Activated naive CD4-positive, alpha-beta T cell treated with anti-CD3 and anti-CD28 coated beads for 36 hours (primary cell): ENCODE data around the gene PWP1. TPM values are rescaled to one million over a fixed set of nuclear protein-coding genes. Genes with fewer than 3 reads are reported as not detected.
A peak's percentile ranks its signal among the peaks of the same experiment; 100 is the strongest.

ENCODE experiments used
- CTCF ChIA-PET: fragments of 350-600 bp; sonication (Branson Sonifier 250); formaldehyde crosslinking; loops from one replicate; lab custom pipeline; 2021; ENCODE audit warnings: antibody characterized with exemption; lab: Charles Lee
- DNase-seq: peaks from one replicate; pipeline ENCODE4 v3.0.0-alpha.2; 2020
- H3K27ac Mint-ChIP-seq: one replicate; pipeline ENCODE4 v1.8.0; 2021; ENCODE audit warnings: mild to moderate bottlenecking, mixed read lengths
- H3K27me3 Mint-ChIP-seq: one replicate; pipeline ENCODE4 v1.8.0; 2021; ENCODE audit warnings: low read depth, mixed read lengths
- H3K36me3 Mint-ChIP-seq: one replicate; pipeline ENCODE4 v1.8.0; 2021; ENCODE audit warnings: low read depth, mixed read lengths
- H3K4me1 Mint-ChIP-seq: one replicate; pipeline ENCODE4 v1.8.0; 2021; ENCODE audit warnings: low read depth, mixed read lengths
- H3K4me3 Mint-ChIP-seq: one replicate; pipeline ENCODE4 v1.8.0; 2021; ENCODE audit warnings: mild to moderate bottlenecking, moderate library complexity, mixed read lengths
- H3K9me3 Mint-ChIP-seq: one replicate; pipeline ENCODE4 v1.8.0; 2021; ENCODE audit warnings: mixed read lengths
- intact Hi-C: fragments of 100-400 bp; cut with micrococcal nuclease; formaldehyde crosslinking; loops from one replicate; pipeline ENCODE4 v1.15.1; 2023
- total RNA-seq, 2 experiments: library from RNA; stranded (reverse); gene quantifications; one replicate each; pipeline ENCODE4 v1.2.3, GENCODE V29; 2021

PWP1 gene
- total RNA-seq, 2 experiments from 2014 or later = 35.0 to 37.1 TPM

DNA sequence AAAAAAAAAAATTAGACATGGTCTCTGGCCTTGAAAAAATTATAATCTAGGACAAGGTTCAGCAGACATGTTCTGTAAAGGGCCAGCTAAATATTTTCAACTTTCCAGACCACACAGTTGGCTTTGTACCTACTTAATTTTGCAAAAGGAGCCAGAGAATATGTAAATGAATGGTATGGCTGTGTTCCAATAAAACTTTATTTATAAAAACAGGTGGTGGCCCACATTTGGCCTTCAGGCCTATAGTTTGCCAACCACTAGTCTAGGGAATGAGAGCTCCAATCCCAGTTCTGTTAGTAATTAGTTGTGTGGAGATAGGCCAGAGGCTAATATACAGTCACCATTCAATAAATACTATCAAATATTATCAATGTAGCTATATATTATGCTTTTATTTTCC is 29.3 kb upstream of the PWP1 start:
- no peak overlapping the region for H3K27ac Mint-ChIP-seq
- H3K4me3 Mint-ChIP-seq = no peak overlapping the region
- intact Hi-C loops = no loop called here
- CTCF ChIA-PET = interaction anchor here (0.5 to 1.5 kb wide), 4 partner anchors 13 to 1526 kb away, joined by 3 to 7 read pairs (median 3); no protein-coding TSS in a partner anchor
- peaks cover 3% of the 10 kb centered on the region for H3K4me1 Mint-ChIP-seq
- no peak for DNase-seq
- peaks cover 2% of the 10 kb centered on the region for H3K36me3 Mint-ChIP-seq
- H3K9me3 Mint-ChIP-seq = no peaks in the 10 kb centered on the region
- no peaks in the 10 kb centered on the region for H3K27me3 Mint-ChIP-seq

DNA sequence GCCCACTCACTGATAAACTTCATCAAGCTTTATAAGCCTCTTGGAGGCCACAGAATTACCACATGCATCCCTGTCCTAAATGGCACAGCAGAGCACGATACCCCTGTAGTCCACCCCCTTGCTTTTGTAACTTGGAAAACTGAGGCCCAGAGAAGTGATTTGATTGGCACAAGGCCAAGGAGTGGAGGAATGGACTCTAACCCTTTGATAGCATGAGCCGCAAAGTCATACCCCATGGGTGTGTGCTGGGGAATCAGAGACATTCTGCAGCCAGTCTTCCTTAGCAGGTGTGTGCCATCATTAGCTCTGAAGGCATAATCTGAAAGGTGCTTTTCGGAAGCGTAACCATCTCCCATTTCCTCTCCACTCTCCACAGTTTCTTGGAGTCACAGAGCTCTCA is 28.5 kb upstream of the PWP1 start:
- H3K36me3 Mint-ChIP-seq = peaks cover 2% of the 10 kb centered on the region
- intact Hi-C loops = no loop called here
- H3K27ac Mint-ChIP-seq = no peak overlapping the region
- no peak for DNase-seq
- no peaks in the 10 kb centered on the region for H3K9me3 Mint-ChIP-seq
- peaks cover 8% of the 10 kb centered on the region for H3K4me1 Mint-ChIP-seq
- H3K4me3 Mint-ChIP-seq = no peak overlapping the region
- H3K27me3 Mint-ChIP-seq = no peaks in the 10 kb centered on the region
- CTCF ChIA-PET = interaction anchor here (0.8 to 1.5 kb wide), 2 partner anchors 19 to 525 kb away, joined by 3 read pairs; no protein-coding TSS in a partner anchor

DNA sequence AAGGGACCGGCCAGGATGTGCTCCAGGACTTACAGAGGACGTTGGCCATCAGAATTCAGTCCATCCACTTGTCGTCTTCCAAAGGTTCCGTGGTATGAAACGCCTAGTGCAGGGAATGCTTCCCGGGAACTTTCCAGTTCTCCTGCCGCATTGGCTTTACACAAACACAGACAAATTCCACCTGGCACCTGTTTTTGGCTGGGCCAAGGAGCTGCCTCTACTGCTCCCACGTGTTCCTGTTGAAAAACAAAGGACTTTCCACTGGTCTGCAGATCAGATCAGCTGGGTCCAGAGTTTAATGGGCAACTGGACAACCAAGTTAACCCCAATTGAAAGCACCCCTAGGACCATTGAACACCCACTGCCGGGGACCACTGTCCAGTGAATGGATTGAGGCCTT is 28.0 kb upstream of the PWP1 start:
- Mint-ChIP-seq H3K36me3 (peaks cover 2% of the 10 kb centered on the region), H3K4me3 (no peak overlapping the region), H3K9me3 (no peaks in the 10 kb centered on the region), H3K27ac (no peak overlapping the region), H3K4me1 (peaks cover 13% of the 10 kb centered on the region), H3K27me3 (no peaks in the 10 kb centered on the region)
- CTCF ChIA-PET = no interaction called here
- intact Hi-C loops = no loop called here
- DNase-seq = no peak

DNA sequence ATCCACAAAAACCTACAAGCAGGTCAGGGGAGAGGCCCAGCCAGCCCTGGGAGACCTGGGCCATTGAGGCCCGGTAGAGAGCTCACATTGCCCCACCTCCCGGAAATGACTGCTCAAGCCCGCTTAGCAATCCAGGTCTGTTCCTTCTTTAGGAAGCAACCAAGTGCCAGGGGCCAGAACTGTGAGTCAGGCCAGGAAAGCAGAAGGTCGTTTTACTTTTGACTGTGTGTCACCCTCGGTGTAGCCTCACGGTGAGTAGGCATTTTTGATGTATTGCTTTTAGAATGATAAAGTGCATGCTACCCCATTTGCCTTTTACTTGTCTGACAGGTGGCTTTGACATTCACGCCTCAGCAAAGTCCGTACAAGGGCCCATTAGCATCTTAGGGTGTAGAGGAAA is 25.4 kb upstream of the PWP1 start:
- DNase-seq = no peak
- H3K27ac Mint-ChIP-seq = no peak overlapping the region
- H3K27me3 Mint-ChIP-seq = no peaks in the 10 kb centered on the region
- H3K4me1 Mint-ChIP-seq = peaks cover 20% of the 10 kb centered on the region
- peaks cover 2% of the 10 kb centered on the region for H3K36me3 Mint-ChIP-seq
- H3K9me3 Mint-ChIP-seq = no peaks in the 10 kb centered on the region
- intact Hi-C loops = no loop called here
- CTCF ChIA-PET = interaction anchor here (1.3 kb wide), 1 partner anchor 11 kb away, joined by 5 read pairs; no protein-coding TSS in a partner anchor
- no peak overlapping the region for H3K4me3 Mint-ChIP-seq

DNA sequence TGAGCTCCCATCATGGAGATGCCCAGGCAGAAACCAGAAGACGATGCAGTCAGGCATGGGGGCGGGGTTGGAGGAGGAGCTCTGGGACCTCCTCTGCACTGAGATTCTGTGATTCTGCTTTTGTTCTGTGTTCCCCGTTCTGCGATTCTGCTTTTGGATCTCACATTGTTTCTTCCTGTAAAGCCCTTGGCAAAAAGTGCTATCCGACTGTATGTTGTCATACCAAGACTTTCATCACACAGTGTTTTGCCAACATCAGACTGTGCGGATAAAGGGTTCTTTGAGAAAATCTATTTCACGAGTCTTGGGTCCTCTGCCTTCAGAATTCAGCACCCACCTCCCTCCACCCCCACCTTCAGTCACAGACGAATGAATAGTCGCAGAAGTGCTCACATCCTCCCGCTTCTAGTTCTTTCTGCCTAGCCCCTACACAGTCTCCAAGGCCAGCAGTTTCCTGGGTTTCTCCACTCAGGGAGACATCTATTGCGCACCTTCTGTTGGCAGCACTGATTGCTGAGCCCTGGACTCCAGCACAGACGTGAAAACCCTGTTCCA is 24.7 kb upstream of the PWP1 start:
- peaks cover 2% of the 10 kb centered on the region for H3K36me3 Mint-ChIP-seq
- no peak for DNase-seq
- intact Hi-C loops = no loop called here
- CTCF ChIA-PET = interaction anchor here (1.3 to 1.6 kb wide), 2 partner anchors 10 to 15 kb away, joined by 5 to 6 read pairs; no protein-coding TSS in a partner anchor
- H3K27ac Mint-ChIP-seq = no peak overlapping the region
- no peaks in the 10 kb centered on the region for H3K9me3 Mint-ChIP-seq
- H3K4me1 Mint-ChIP-seq = peaks cover 20% of the 10 kb centered on the region
- H3K4me3 Mint-ChIP-seq = no peak overlapping the region
- H3K27me3 Mint-ChIP-seq = no peaks in the 10 kb centered on the region

DNA sequence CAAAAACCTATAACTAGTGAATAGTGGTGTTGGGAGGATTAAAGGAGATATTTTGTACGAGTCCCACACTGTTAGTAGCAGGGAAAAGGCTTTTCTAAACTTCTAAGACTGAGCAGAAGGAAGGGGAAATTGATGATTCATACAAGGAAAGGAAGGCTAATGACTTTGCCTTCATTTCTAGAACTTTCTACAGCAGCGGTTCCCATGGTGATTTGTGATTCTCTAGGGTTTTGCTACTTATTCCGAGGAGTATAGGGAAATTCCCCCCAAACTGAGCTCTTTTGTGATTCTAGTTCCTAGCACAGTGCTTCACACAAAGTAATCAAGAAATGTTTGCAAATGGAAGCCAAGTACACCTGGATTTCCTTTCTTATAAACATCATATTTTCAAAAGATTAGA is 23.8 kb upstream of the PWP1 start:
- no peak overlapping the region for H3K4me3 Mint-ChIP-seq
- peaks cover 20% of the 10 kb centered on the region for H3K4me1 Mint-ChIP-seq
- H3K36me3 Mint-ChIP-seq = peaks cover 2% of the 10 kb centered on the region
- no peaks in the 10 kb centered on the region for H3K27me3 Mint-ChIP-seq
- H3K9me3 Mint-ChIP-seq = no peaks in the 10 kb centered on the region
- DNase-seq = peak; percentile 17
- CTCF ChIA-PET = interaction anchor here (1.6 kb wide), 2 partner anchors 9 to 14 kb away, joined by 6 read pairs; no protein-coding TSS in a partner anchor
- intact Hi-C loops = no loop called here
- no peak overlapping the region for H3K27ac Mint-ChIP-seq

DNA sequence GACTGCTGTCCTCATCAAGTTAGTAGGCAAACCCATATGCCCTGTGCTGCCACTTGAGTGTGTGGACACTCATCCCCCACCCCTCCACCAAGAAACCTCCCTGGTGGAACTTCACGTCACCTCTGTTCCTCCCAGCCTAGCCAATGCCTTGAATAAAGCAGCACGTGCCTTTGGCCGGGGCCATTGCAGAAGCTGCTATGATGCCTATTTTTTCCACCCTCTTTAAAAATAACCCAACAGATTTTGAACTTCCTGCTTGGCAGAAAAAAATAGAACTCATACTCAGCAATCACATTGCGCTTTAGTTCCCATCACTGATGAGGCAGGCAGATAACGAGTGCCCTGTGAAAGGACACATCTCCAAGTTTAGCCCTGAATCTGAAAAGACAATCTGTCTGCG is 23.1 kb upstream of the PWP1 start:
- intact Hi-C loops = no loop called here
- CTCF ChIA-PET = interaction anchor here (1.6 kb wide), 2 partner anchors 9 to 14 kb away, joined by 6 read pairs; no protein-coding TSS in a partner anchor
- no peaks in the 10 kb centered on the region for H3K27me3 Mint-ChIP-seq
- DNase-seq = no peak
- H3K4me3 Mint-ChIP-seq = no peak overlapping the region
- no peak overlapping the region for H3K27ac Mint-ChIP-seq
- H3K9me3 Mint-ChIP-seq = no peaks in the 10 kb centered on the region
- H3K36me3 Mint-ChIP-seq = no peaks in the 10 kb centered on the region
- H3K4me1 Mint-ChIP-seq = peaks cover 20% of the 10 kb centered on the region

DNA sequence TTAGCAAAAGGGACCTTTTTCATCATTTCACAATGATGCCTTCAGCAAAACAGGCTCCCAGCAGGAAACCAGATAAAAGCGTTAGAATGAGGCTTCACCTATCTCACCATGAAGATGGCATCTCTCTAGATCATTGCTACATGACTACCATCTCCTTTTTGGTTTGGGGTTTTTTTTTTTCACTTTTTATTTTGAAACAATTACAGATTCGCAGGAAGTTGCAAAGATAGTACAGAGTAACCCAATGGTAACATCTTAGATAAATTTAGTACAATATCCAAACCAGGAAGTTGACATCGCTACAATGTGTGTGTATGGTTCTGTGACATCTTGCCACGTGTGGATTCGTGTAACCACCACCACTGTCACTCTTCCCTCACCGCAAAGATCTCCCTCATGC is 22.3 kb upstream of the PWP1 start:
- Mint-ChIP-seq H3K4me1 (peaks cover 20% of the 10 kb centered on the region), H3K36me3 (no peaks in the 10 kb centered on the region), H3K27ac (no peak overlapping the region), H3K27me3 (no peaks in the 10 kb centered on the region), H3K4me3 (no peak overlapping the region), H3K9me3 (no peaks in the 10 kb centered on the region)
- intact Hi-C loops = no loop called here
- CTCF ChIA-PET = no interaction called here
- DNase-seq = no peak

DNA sequence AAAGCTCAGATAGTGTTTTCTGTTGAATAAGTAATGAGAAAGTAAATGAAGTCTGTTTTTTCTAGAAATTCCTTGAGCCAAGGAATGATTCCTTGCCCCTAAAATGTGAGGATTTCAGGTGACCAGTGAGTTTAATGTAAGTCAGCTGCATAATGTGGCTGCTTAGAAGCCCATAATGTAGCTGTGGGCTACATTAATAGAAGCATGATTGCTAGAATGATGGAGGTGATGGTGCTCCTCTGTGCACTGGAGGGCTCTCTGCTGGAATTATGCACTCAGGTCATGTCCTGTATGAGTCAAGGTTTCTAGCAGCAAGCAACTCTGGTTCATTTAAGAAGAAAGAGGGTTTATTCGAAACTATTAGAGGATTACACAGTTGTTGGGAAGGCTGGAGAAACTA is 19.6 kb upstream of the PWP1 start:
- H3K4me1 Mint-ChIP-seq = peaks cover 21% of the 10 kb centered on the region
- no peaks in the 10 kb centered on the region for H3K9me3 Mint-ChIP-seq
- no peak for DNase-seq
- H3K4me3 Mint-ChIP-seq = no peak overlapping the region
- H3K27me3 Mint-ChIP-seq = peaks cover 6% of the 10 kb centered on the region
- CTCF ChIA-PET = interaction anchor here (3.1 kb wide), 1 partner anchor 9 kb away, joined by 12 read pairs; no protein-coding TSS in a partner anchor
- no peaks in the 10 kb centered on the region for H3K36me3 Mint-ChIP-seq
- intact Hi-C loops = no loop called here
- no peak overlapping the region for H3K27ac Mint-ChIP-seq

DNA sequence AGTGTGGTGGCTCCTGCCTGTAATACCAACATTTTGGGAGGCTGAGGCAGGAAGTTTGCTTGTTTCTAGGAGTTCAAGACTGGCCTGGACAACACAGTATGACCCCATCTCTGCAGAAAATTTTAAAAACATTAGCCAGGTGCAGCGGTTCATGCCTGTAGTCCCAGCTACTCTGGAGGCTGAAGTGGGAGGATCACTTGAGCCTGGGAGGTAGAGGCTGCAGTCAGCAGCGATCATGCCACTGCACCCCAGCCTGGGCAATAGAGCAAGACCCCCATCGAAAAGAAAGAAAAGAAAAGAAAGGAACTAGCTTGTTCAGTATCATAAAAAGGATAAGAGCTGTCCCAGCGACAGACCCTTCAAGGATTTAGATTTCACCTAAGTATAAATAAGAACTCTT is 18.1 kb upstream of the PWP1 start:
- Mint-ChIP-seq H3K4me3 (no peak overlapping the region), H3K36me3 (no peaks in the 10 kb centered on the region), H3K9me3 (no peaks in the 10 kb centered on the region), H3K27ac (no peak overlapping the region), H3K4me1 (peaks cover 15% of the 10 kb centered on the region), H3K27me3 (peaks cover 6% of the 10 kb centered on the region)
- intact Hi-C loops = no loop called here
- DNase-seq = no peak
- CTCF ChIA-PET = interaction anchor here (3.1 kb wide), 1 partner anchor 8 kb away, joined by 12 read pairs; no protein-coding TSS in a partner anchor

DNA sequence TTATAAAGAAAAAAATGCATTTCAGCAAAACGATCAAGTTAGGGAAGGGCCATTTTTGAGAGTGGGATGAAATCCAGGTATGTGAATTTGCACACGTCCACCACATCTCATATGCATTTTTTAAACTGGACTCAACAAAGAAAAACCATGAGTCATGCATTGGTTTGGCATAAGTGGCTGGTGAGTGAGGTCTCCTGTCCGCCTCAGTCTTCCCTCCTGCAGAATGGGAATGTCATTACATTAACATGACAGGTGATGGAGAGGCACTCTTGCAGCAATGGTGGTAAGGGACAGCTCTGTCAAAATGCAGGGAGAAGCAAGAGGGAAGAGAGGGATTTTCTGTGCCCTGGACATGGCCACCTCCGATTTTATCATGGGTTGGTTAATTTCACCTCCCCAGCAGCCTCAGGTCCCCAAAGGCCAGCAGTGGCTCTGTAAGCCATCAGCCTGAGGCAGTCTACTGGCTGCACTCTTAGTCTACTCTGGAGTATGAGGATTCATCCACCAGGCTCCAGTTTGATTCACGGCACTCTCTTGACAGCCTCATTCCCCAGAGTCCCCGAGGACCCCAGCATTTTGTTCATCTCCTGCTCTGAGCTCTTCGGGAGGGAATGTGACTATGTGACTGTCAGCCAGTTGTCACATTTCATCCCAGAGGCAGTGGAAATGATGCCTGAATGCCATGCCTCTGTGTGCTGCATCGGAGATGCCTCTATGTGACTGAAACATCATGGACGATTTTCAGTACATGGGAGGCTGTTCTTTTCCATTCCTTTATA is 17.1 kb upstream of the PWP1 start:
- peaks cover 6% of the 10 kb centered on the region for H3K27me3 Mint-ChIP-seq
- no peak for DNase-seq
- H3K4me1 Mint-ChIP-seq = peaks cover 5% of the 10 kb centered on the region
- H3K36me3 Mint-ChIP-seq = no peaks in the 10 kb centered on the region
- H3K4me3 Mint-ChIP-seq = no peak overlapping the region
- no peaks in the 10 kb centered on the region for H3K9me3 Mint-ChIP-seq
- no peak overlapping the region for H3K27ac Mint-ChIP-seq
- intact Hi-C loops = no loop called here
- CTCF ChIA-PET = interaction anchor here (1.4 to 3.1 kb wide), 2 partner anchors 7 to 10 kb away, joined by 4 to 12 read pairs; no protein-coding TSS in a partner anchor

DNA sequence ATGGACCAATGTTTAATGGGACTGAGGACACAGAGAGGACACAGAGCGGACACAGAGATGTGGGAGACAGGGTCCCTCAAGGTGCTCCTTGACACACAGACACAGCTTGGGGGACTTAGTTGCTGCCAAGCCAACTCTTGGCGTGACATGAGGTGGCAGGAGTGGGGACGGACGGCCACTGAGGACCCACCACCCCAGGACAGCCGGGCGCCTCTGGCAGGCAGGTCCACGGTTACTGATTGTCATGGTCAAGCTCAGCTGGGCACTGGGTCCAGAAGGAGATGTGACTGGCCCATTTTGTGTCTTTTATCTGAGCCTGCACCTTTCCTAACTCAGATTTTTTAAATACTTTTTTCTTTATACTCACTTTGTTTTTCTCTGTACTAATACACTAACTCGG is 15.7 kb upstream of the PWP1 start:
- intact Hi-C loops = loop anchor here (5.0 to 10.0 kb wide), 2 partner anchors 525 to 538 kb away; no protein-coding TSS in a partner anchor
- CTCF ChIA-PET = interaction anchor here (0.6 to 1.7 kb wide), 4 partner anchors 13 to 345 kb away, joined by 3 to 7 read pairs (median 4); no protein-coding TSS in a partner anchor
- Mint-ChIP-seq H3K27me3 (peaks cover 6% of the 10 kb centered on the region), H3K4me3 (no peak overlapping the region), H3K9me3 (no peaks in the 10 kb centered on the region), H3K36me3 (no peaks in the 10 kb centered on the region), H3K27ac (no peak overlapping the region), H3K4me1 (peaks cover 4% of the 10 kb centered on the region)
- DNase-seq = no peak
